CD8-positive, alpha-beta memory T cell (primary cell): ENCODE results near the gene FAM180A. TPM values are rescaled to one million over a fixed set of nuclear protein-coding genes. Genes with fewer than 3 reads are reported as not detected.
"Not testable (repeated sequence)": the region's sequence is repeated elsewhere in the genome, so short reads cannot be mapped to it uniquely, and the experiment has no call there.

Experiments
- CTCF ChIA-PET: fragments of 350-600 bp; sonication (Branson Sonifier 250); formaldehyde crosslinking; loops from one replicate; lab custom pipeline; 2021; ENCODE audit warnings: antibody characterized with exemption; lab: Charles Lee
- POLR2A ChIA-PET: fragments of 350-600 bp; sonication (Branson Sonifier 250); formaldehyde crosslinking; loops from one replicate; lab custom pipeline; 2021; ENCODE audit warnings: antibody characterized with exemption; lab: Charles Lee
- DNase-seq, 5 donors: peaks; one replicate each; pipeline versions ENCODE4 v3.0.0 to v3.0.0-alpha.2; 2020 to 2022; ENCODE audit warnings: mixed read lengths in 1 of 5
- H3K27ac ChIP-seq: one replicate; pipeline ENCODE4 v1.7.0; 2013; ENCODE audit warnings: low read depth, mild to moderate bottlenecking, low read length, moderate library complexity
- H3K27me3 ChIP-seq: 2 replicates; pipeline ENCODE4 v1.7.0; 2013; ENCODE audit warnings: low read length, mild to moderate bottlenecking; ENCODE audit not compliant: insufficient read depth, poor library complexity, severe bottlenecking
- H3K36me3 ChIP-seq: 2 replicates; pipeline ENCODE4 v1.7.0; 2013; ENCODE audit warnings: mild to moderate bottlenecking, low read length, moderate library complexity; ENCODE audit not compliant: insufficient read depth
- H3K4me1 ChIP-seq: 2 replicates; pipeline ENCODE4 v1.7.0; 2013; ENCODE audit warnings: mild to moderate bottlenecking, low read length, moderate library complexity; ENCODE audit not compliant: insufficient read depth
- H3K4me3 ChIP-seq: 2 replicates; pipeline ENCODE4 v1.7.0; 2013; ENCODE audit warnings: mild to moderate bottlenecking, low read length
- H3K9me3 ChIP-seq: 2 replicates; pipeline ENCODE4 v1.7.0; 2013; ENCODE audit warnings: mild to moderate bottlenecking, low read length
- H3K27ac Mint-ChIP-seq, 8 donors: one replicate each; pipeline ENCODE4 v1.8.0; 2020 to 2021; ENCODE audit warnings: mixed read lengths in 8 of 8, mild to moderate bottlenecking in 6 of 8, inconsistent platforms in 3 of 8, moderate library complexity in 3 of 8
- H3K27me3 Mint-ChIP-seq, 2 donors: one replicate each; pipeline ENCODE4 v1.8.0; 2020 to 2021; ENCODE audit warnings: mixed read lengths in 2 of 2, mild to moderate bottlenecking in 1 of 2, moderate library complexity in 1 of 2
- H3K36me3 Mint-ChIP-seq, 3 donors: one replicate each; pipeline ENCODE4 v1.8.0; 2020 to 2021; ENCODE audit warnings: mixed read lengths in 3 of 3, inconsistent platforms in 1 of 3, mild to moderate bottlenecking in 1 of 3
- H3K4me1 Mint-ChIP-seq, 3 donors: one replicate each; pipeline ENCODE4 v1.8.0; 2020 to 2021; ENCODE audit warnings: mixed read lengths in 3 of 3, inconsistent platforms in 1 of 3, mild to moderate bottlenecking in 1 of 3
- H3K4me3 Mint-ChIP-seq, 7 donors: one replicate each; pipeline ENCODE4 v1.8.0; 2020 to 2021; ENCODE audit warnings: mixed read lengths in 7 of 7, mild to moderate bottlenecking in 6 of 7, moderate library complexity in 4 of 7, inconsistent platforms in 2 of 7
- H3K9me3 Mint-ChIP-seq, 5 donors: one replicate each; pipeline ENCODE4 v1.8.0; 2020 to 2022; ENCODE audit warnings: mixed read lengths in 5 of 5, mild to moderate bottlenecking in 3 of 5, moderate library complexity in 2 of 5, inconsistent platforms in 1 of 5
- polyA plus RNA-seq: library from polyadenylated mRNA; unstranded; fragments of 300-500 nt; fragmentation: Illumina TruSeq; gene quantifications from one replicate; pipeline ENCODE4 v1.2.3, GENCODE V29; 2021
- total RNA-seq, 2 experiments: library from RNA; stranded (reverse); gene quantifications; one replicate each; pipeline ENCODE4 v1.2.3, GENCODE V29; 2021

The FAM180A gene
- total and polyA plus RNA-seq, 3 experiments from 2014 or later = not detected

GRCh38 chr7:135706038-135706742, 42.4 kb downstream of the FAM180A start:
- CTCF ChIA-PET = interaction anchor here (0.8 kb wide), 1 partner anchor 10 kb away, joined by 4 read pairs; no protein-coding TSS in a partner anchor

DNA sequence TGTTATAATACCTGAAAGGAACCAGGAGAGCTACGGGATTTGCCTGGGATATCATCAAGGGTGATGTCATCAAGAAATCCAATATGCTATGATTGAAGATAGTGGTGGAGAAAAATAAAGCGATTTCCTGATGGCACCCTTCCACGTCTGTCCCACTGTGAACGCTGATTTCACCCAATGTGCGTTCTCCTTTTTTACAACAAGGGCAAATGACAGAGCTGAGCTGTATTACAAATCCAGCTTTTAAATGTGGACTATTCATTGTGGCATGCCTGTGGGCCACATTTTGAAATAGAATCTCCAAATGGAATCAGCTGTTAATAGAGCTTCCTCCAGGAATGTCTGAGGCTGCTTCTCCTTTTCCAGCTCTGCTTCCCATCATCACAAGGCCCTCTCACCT, 43.9 kb downstream of the FAM180A start:
- peak overlapping the region in 1 of 8 donors; percentile 63 for H3K27ac Mint-ChIP-seq
- no peak overlapping the region for H3K4me3 Mint-ChIP-seq
- DNase-seq = no peak
- Histone ChIP-seq H3K36me3 (no peaks in the 10 kb centered on the region), H3K27me3 (no peaks in the 10 kb centered on the region), H3K9me3 (no peaks in the 10 kb centered on the region), H3K4me3 (no peak overlapping the region), H3K27ac (no peak overlapping the region), H3K4me1 (no peaks in the 10 kb centered on the region)
- CTCF ChIA-PET = interaction anchor here (0.9 kb wide), 1 partner anchor 9 kb away, joined by 3 read pairs; no protein-coding TSS in a partner anchor
- POLR2A ChIA-PET = no interaction called here
- H3K4me1 Mint-ChIP-seq = no peaks in the 10 kb centered on the region
- no peaks in the 10 kb centered on the region for H3K9me3 Mint-ChIP-seq
- H3K27me3 Mint-ChIP-seq = peaks cover 0 to 1% of the 10 kb centered on the region in 2 donors
- H3K36me3 Mint-ChIP-seq = peaks cover 0 to 5% (median 0%) of the 10 kb centered on the region in 3 donors

More at GRCh38 chr7:135706038-135706742, 42.4 kb downstream of the FAM180A start:
- H3K4me1 ChIP-seq = no peaks in the 10 kb centered on the region
- Mint-ChIP-seq H3K36me3 (no peaks in the 10 kb centered on the region), H3K4me3 (no peak overlapping the region), H3K4me1 (no peaks in the 10 kb centered on the region), H3K27ac (peak overlapping the region in 1 of 8 donors; percentile 17), H3K9me3 (no peaks in the 10 kb centered on the region), H3K27me3 (peaks cover 0 to 1% of the 10 kb centered on the region in 2 donors)
- H3K27ac ChIP-seq = no peak overlapping the region
- POLR2A ChIA-PET = no interaction called here
- no peaks in the 10 kb centered on the region for H3K36me3 ChIP-seq
- no peak for DNase-seq
- H3K27me3 ChIP-seq = no peaks in the 10 kb centered on the region
- H3K4me3 ChIP-seq = no peak overlapping the region
- no peaks in the 10 kb centered on the region for H3K9me3 ChIP-seq

- Mint-ChIP-seq H3K9me3 (no peaks in the 10 kb centered on the region), H3K4me1 (no peaks in the 10 kb centered on the region), H3K27ac (no peak overlapping the region), H3K4me3 (no peak overlapping the region), H3K27me3 (peaks cover 0 to 1% of the 10 kb centered on the region in 2 donors), H3K36me3 (peaks cover 0 to 5% (median 0%) of the 10 kb centered on the region in 3 donors)
- POLR2A ChIA-PET = no interaction called here
- Histone ChIP-seq H3K27me3 (no peaks in the 10 kb centered on the region), H3K27ac (no peak overlapping the region), H3K4me3 (no peak overlapping the region), H3K9me3 (no peaks in the 10 kb centered on the region), H3K36me3 (no peaks in the 10 kb centered on the region), H3K4me1 (no peaks in the 10 kb centered on the region)
- CTCF ChIA-PET = interaction anchor here (0.9 kb wide), 1 partner anchor 9 kb away, joined by 3 read pairs; no protein-coding TSS in a partner anchor
- no peak for DNase-seq
Observed at GRCh38 chr7:135704074-135704473, 44.5 kb downstream of the FAM180A start.

- Mint-ChIP-seq H3K36me3 (peaks cover 4 to 8% (median 5%) of the 10 kb centered on the region in 3 donors), H3K9me3 (no peaks in the 10 kb centered on the region), H3K27me3 (no peaks in the 10 kb centered on the region), H3K27ac (no peak overlapping the region), H3K4me1 (no peaks in the 10 kb centered on the region), H3K4me3 (no peak overlapping the region)
- no peak for DNase-seq
- CTCF ChIA-PET = no interaction called here
- Histone ChIP-seq H3K27me3 (no peaks in the 10 kb centered on the region), H3K36me3 (no peaks in the 10 kb centered on the region), H3K4me3 (no peak overlapping the region), H3K27ac (no peak overlapping the region), H3K4me1 (no peaks in the 10 kb centered on the region), H3K9me3 (no peaks in the 10 kb centered on the region)
- POLR2A ChIA-PET = no interaction called here
Observed at GRCh38 chr7:135697276-135698049, 51.1 kb downstream of the FAM180A start.

DNA sequence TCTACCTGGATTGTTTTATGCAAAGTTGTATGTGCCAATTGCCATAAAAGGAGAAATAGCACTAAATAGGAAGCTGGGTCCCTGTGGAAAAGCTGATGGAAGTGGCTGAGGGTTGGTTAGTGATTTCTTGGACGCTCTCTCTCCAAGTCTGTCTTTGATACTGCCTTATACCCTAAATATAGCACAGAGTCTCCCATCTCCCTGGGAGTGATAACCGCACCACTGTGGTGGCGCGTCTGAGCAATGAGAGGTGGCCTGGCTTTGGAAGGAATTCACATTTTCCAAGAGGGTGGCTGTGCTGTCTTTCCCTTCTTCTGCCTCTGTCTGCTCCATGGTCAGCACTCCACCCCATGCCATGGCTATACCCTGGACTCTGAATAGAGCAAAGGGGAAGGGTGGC, 55.1 kb downstream of the FAM180A start:
- Mint-ChIP-seq H3K4me1 (no peaks in the 10 kb centered on the region), H3K27ac (peak overlapping the region in 1 of 8 donors; percentile 36), H3K36me3 (peaks cover 10 to 26% (median 14%) of the 10 kb centered on the region in 3 donors), H3K4me3 (no peak overlapping the region), H3K9me3 (no peaks in the 10 kb centered on the region), H3K27me3 (no peaks in the 10 kb centered on the region)
- DNase-seq = no peak
- H3K4me3 ChIP-seq = no peak overlapping the region
- POLR2A ChIA-PET = no interaction called here
- H3K27me3 ChIP-seq = no peaks in the 10 kb centered on the region
- no peaks in the 10 kb centered on the region for H3K9me3 ChIP-seq
- no peaks in the 10 kb centered on the region for H3K4me1 ChIP-seq
- CTCF ChIA-PET = no interaction called here
- no peaks in the 10 kb centered on the region for H3K36me3 ChIP-seq
- no peak overlapping the region for H3K27ac ChIP-seq

DNA sequence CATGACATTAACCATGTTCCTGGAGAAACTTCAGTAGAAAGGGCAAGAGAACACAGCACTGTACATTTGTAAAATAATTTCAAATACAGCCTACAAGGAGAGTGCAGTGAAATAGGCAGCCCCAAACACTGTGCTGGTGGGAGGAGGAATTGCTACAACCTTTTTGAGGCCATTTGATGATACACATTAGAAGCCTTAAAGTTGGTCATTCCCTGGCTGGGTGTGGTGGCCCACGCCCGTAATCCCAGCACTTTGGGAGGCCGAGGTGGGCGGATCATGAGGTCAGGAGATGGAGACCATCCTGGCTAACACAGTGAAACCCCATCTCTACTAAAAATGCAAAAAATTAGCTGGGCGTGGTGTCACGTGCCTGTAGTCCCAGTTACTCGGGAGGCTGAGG, 56.0 kb downstream of the FAM180A start:
- H3K9me3 ChIP-seq, H3K4me1 Mint-ChIP-seq, H3K9me3 Mint-ChIP-seq, H3K27ac ChIP-seq, H3K4me1 ChIP-seq, DNase-seq, H3K4me3 ChIP-seq, CTCF ChIA-PET, H3K4me3 Mint-ChIP-seq, H3K27ac Mint-ChIP-seq, POLR2A ChIA-PET, H3K36me3 ChIP-seq, H3K27me3 Mint-ChIP-seq, H3K27me3 ChIP-seq: not testable (repeated sequence)
- H3K36me3 Mint-ChIP-seq = peaks cover 10 to 26% (median 14%) of the 10 kb centered on the region in 3 donors

- Histone ChIP-seq H3K4me1 (no peaks in the 10 kb centered on the region), H3K4me3 (no peak overlapping the region), H3K27ac (no peak overlapping the region), H3K9me3 (no peaks in the 10 kb centered on the region), H3K36me3 (no peaks in the 10 kb centered on the region), H3K27me3 (no peaks in the 10 kb centered on the region)
- CTCF ChIA-PET = interaction anchor here (1.3 kb wide), 1 partner anchor 11 kb away, joined by 3 read pairs; no protein-coding TSS in a partner anchor
- Mint-ChIP-seq H3K27ac (peak overlapping the region in 1 of 8 donors; percentile 4), H3K36me3 (peaks cover 10 to 31% (median 17%) of the 10 kb centered on the region in 3 donors), H3K27me3 (no peaks in the 10 kb centered on the region), H3K9me3 (no peaks in the 10 kb centered on the region), H3K4me3 (no peak overlapping the region), H3K4me1 (no peaks in the 10 kb centered on the region)
- DNase-seq = no peak
- POLR2A ChIA-PET = no interaction called here
Observed at GRCh38 chr7:135692055-135692454, 56.6 kb downstream of the FAM180A start.

GRCh38 chr7:135690566-135690965, 58.0 kb downstream of the FAM180A start:
- no peaks in the 10 kb centered on the region for H3K9me3 Mint-ChIP-seq
- H3K4me3 Mint-ChIP-seq = peak overlapping the region in 1 of 7 donors; percentile 65
- no peak for DNase-seq
- H3K4me1 ChIP-seq = no peaks in the 10 kb centered on the region
- H3K9me3 ChIP-seq = no peaks in the 10 kb centered on the region
- H3K4me1 Mint-ChIP-seq = no peaks in the 10 kb centered on the region
- no peak overlapping the region for H3K27ac Mint-ChIP-seq
- no peak overlapping the region for H3K4me3 ChIP-seq
- no peaks in the 10 kb centered on the region for H3K27me3 ChIP-seq
- H3K27me3 Mint-ChIP-seq = no peaks in the 10 kb centered on the region
- peaks cover 10 to 38% (median 17%) of the 10 kb centered on the region in 3 donors for H3K36me3 Mint-ChIP-seq
- no peak overlapping the region for H3K27ac ChIP-seq
- ChIA-PET CTCF (interaction anchor here (1.3 kb wide), 1 partner anchor 9 kb away, joined by 3 read pairs; no protein-coding TSS in a partner anchor), POLR2A (no interaction called here)
- H3K36me3 ChIP-seq = no peaks in the 10 kb centered on the region
